SK-N-MC (cell line): ENCODE measurements around the gene F2RL3.

ENCODE experiments used
- EZH2 ChIP-seq: fragments of 200-600 bp; sonication (generic); IDR thresholded peaks from one replicate; pipeline ENCODE4 v1.6.1; 2017; ENCODE audit warnings: antibody characterized with exemption
- FOXP2 ChIP-seq: optimal IDR thresholded peaks from 2 replicates; pipeline ENCODE3; 2011; ENCODE audit warnings: mild to moderate bottlenecking, moderate library complexity; ENCODE audit not compliant: insufficient read depth; ENCODE audit errors: extremely low read length, control extremely low read depth
- POLR2AphosphoS5 ChIP-seq: IDR thresholded peaks from 2 replicates; pipeline ENCODE4 v1.6.1; 2012; ENCODE audit warnings: mild to moderate bottlenecking, low read depth, low read length, borderline replicate concordance

GRCh38 chr19:16861834-16862233, 27.0 kb upstream of the F2RL3 start:
- TF ChIP-seq EZH2 (no peak), POLR2AphosphoS5 (no peak), FOXP2 (no peak)
